Kidney capillary endothelial cell (primary cell): ENCODE measurements around the gene CPNE5.
A peak's percentile ranks its signal among the peaks of the same experiment; 100 is the strongest.

Source experiments
- DNase-seq: peaks from one replicate; pipeline ENCODE4 v3.0.0-alpha.2; 2018; ENCODE audit warnings: low spot score

CPNE5 gene

DNA sequence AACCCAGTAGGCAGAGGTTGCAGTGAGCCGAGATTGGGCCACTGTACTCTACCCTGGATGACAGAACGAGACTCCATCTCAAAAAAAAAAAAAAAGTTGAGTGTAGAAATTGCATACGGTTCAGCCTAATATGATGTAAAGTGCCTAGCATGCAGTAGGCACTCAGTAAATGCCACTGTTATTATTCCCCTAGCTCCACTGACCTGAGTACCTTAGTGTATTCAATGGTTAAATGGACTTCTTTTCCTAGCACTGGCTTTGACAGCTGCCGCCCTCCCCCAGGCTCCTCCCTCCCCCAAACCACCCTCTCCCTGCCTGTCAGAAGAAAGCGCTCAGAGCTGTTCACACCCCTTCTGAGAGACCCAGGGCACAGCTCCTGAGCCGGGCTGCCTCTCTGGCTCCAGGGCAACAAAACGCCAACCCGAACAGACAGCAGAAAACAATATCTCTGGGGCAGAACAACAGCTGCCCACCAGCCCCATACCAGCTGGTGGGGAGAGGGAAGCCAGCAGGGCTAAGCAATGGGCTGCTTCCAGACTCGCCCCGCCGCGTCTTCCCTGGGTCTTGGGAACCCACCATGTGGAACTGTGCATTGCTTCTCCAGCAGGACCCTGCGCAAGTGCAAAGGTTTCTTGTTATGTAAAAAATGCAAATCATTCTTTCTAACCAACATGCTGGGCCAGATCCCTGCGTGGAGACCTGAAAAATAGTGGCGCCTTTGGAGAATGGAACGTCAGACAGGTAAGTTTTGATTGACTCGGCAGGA lies 4.5 kb downstream of the CPNE5 start:
- DNase-seq: no peak

DNA sequence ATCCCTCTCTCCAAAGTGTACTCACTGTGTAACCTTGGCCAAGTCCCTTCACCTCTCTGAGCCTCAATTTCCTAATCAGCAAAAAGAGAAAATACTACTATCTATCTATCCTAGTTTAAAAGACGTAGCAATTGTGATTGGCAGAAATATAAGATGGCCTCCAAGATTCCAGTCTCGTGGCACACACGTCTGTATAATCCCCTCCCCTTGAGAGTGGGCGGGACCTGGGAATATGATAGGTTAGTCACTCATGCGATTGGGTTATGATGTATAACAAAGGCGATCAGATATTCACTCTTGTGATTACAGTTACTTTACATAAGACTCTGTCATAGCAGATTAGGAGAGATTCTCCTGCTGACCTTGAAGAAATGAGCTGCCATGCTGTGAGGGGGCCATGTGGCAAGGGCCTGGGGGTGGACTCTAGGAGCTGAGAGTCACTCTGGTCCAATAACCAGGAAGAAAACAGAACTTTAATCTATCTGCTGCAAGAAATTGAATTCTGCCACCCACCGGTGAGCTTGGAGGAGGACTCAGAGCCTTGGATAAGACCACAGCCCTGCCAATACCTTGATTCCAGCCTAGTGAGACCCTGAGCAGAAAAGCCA lies 6.0 kb downstream of the CPNE5 start:
- no peak for DNase-seq

GRCh38 chr6:36832313-36832712 lies 6.9 kb downstream of the CPNE5 start:
- no peak for DNase-seq

DNA sequence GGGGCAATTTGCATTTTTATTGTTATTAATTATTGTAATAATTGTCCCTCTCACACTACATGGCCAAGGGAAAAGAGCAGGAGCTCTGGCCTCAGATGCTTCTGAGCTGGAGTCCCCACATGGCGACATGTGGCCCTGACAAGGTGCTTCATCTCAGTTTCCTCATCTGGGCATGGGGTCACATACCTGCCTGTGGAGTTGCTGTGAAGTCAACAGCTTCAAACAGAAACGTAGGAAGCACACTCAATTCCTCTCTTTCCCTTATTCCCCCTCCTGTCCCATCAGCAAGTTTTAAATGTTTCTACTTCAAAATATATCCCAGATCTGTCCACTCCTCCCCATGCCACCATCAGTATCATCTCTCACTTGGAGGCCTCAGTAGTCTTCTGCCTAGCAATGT lies 8.7 kb downstream of the CPNE5 start:
- DNase-seq: no peak

DNA sequence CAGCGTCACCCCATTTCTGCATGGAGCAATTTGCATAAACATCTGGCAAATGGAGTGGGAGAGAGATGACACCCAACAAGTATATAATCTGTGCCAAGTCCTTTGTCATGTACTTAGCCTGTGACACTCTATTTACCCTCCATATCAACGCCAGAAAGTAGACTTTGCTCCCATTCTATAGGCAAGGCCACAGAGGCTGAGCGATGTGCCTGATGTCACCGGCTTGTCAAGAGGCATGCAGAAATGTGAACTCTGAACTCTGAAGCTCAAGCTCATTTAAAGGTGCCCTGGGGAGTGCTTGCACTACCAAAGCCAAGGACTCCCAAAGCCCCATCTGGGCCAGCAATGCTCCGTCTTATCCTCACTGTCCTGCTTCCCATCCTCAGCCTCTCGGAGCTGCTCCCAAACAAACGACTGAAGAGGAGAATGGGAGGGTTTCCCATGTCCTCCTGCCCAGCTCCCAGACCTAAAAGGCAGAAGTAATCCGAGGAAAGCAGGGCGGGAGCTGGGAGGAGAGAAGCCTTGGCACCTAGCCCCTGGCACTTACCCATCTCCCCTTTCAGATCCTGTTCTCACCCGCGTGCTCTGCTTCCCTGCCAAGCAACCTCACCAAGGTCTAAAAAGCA lies 9.2 kb downstream of the CPNE5 start:
- no peak for DNase-seq

GRCh38 chr6:36827261-36828079 lies 11.8 kb downstream of the CPNE5 start:
- peak; percentile 92 for DNase-seq

GRCh38 chr6:36826520-36827227 lies 12.6 kb downstream of the CPNE5 start:
- DNase-seq: no peak

GRCh38 chr6:36825994-36826393 lies 13.2 kb downstream of the CPNE5 start:
- no peak for DNase-seq

DNA sequence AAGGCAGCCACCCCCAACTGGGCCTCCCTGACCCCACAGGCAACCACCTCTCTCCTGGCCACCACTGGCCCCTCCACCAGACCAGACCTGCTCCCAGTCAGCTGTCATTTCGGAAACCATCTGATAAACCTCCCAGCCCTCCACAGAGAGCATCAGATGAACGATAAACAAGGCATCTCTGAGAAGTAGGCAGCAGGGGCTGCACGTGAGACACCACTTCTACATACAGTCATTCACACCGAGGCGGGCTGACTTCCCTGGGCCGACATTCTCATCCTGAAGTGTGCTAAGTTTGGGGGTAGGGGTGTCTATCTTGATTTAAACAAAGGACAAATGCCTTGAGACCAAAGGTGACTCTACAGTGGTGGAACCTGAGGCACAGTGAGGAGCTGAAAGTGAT lies 13.8 kb downstream of the CPNE5 start:
- DNase-seq: no peak

DNA sequence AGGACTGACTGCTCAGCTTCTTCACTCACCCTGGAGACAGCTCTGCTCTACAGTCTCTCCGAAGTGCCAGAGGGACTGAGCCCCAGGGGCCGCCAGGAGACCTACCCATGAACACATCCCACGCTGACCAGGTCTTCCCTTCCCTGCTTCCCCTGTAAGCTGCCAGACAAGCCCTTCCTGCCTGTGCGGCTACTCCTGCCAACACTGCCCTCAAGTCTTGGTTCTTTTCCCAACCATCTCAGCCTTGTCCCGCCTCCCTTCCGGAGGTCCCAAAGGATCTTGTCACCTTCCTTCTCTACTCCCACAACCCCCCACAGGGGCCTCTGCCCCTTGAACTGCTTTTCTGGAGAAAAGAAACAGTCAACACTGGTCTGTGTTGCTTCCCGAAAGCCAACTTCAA lies 15.0 kb downstream of the CPNE5 start:
- DNase-seq: peak; percentile 53

DNA sequence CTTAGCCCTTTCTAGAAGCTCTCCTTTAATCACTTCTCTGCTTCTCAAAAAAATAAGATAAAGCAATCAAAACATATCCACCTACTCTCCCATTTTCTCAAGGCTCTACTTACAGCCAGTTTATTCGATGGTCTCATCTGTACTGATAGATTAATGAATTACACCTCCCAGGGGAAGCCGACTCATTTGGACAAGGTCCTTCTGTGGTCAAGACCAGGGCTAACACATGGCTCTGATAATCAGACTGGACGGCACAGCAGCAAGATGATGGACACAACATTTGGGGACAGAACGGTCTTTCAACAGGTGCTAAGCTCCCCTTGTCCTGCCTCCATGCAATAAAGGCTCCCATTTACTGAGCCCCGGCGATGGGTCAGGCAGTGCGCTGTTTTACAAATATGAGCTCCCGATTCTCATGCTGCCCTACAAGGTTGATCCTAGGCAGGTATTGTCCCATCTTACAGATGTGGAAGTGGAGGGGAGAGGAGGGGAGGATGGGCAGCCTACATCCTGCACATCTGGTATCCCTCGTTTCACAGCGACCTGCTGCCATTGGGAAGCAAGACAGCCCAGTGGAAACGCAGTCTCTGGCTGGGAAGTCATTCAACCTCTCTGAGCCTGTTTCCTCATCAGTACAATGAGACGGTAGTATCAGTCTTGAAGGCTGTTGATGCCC lies 15.7 kb downstream of the CPNE5 start:
- peak; percentile 30 for DNase-seq

GRCh38 chr6:36822506-36823269 lies 16.6 kb downstream of the CPNE5 start:
- peak; percentile 94 for DNase-seq

GRCh38 chr6:36821581-36822335 lies 17.5 kb downstream of the CPNE5 start:
- DNase-seq: no peak

DNA sequence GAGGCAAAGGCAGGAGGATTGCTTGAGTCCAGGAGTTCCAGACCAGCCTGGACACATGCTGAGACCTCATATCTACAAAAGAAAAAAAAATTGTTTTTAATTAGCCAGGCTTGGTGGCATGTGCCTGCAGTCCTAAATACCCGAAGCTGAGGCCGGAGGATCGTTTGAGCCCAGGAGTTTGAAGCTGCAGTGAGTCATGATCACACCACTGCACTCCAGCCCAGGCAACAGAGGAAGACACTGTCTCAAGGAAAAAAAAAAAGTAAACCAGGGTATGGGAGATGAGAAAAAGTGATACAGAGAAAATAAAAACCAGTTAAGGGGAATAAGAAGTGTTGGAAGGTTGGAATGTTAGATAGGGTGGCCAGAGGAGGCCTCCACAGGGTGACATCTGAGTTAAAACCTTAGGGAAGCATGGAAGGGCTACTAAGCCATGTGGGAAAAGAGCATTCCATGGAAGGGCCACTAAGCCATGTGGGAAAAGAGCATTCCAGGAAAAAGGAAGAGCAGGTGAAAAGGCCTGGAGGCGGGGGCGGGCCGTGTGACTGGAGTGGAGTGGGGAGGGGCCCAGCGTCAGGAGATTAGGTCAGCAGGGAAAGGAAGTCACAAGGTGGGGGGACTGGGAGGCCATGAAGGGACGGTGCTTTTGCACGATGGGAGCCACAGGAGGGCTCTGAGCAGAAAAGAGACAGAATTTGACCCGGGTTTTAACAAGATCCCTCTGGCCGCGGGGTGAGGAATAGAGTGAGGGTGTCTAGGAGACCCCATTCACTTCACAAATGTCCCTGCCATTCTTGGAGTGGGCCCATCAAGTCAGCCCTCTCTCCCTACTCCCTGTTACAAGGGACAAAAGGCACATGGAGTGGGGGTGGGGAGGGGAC lies 18.3 kb downstream of the CPNE5 start:
- peak; percentile 38 for DNase-seq

GRCh38 chr6:36818756-36819155 lies 20.5 kb downstream of the CPNE5 start:
- no peak for DNase-seq

DNA sequence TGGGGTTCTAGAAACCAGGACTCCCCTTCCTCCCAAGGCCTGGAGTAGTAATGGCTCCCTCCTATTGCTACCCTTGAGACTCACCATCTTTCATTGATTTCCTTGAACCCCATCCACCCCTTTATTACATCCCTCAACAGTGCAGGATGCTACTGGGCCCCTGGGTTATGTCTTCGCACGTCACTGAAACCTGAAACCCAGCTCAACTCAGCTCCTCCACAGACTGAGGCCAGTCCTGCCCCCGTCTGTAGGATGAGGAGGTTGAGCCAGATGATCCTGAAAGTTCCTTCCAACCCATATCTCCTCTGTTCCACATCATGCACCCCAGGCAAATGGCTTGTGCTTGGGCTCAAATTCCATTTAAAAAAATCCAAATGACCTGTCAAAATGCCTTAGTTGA lies 21.4 kb downstream of the CPNE5 start:
- DNase-seq: no peak

- no peak for DNase-seq
Observed at GRCh38 chr6:36817176-36817817, 21.9 kb downstream of the CPNE5 start.
